Activated T-helper 1 cell treated with anti-CD3 and anti-CD28 coated beads, Interleukin-12 subunit alpha, Interleukin-12 subunit beta, Interleukin-2, Interleukin-4 antibody, amounts not matched to agents 30 ng/mL and 10 ng/mL and 1 ng/mL, durations not matched to agents 14 hours and 24 hours and 36 hours (primary cell): ENCODE measurements around the gene ABCG4. TPM values are rescaled to one million over a fixed set of nuclear protein-coding genes. Genes with fewer than 3 reads are reported as not detected.

Source experiments
- DNase-seq: peaks from one replicate; pipeline ENCODE4 v3.0.0; 2021; ENCODE audit warnings: low spot score
- H3K27ac Mint-ChIP-seq: one replicate; pipeline ENCODE4 v1.8.0; 2021; ENCODE audit warnings: mild to moderate bottlenecking, mixed read lengths
- H3K27me3 Mint-ChIP-seq: one replicate; pipeline ENCODE4 v1.8.0; 2022; ENCODE audit warnings: mild to moderate bottlenecking, moderate library complexity, mixed read lengths; ENCODE audit not compliant: insufficient read depth
- H3K36me3 Mint-ChIP-seq: one replicate; pipeline ENCODE4 v1.8.0; 2021; ENCODE audit warnings: low read depth, mixed read lengths
- H3K4me1 Mint-ChIP-seq: one replicate; pipeline ENCODE4 v1.8.0; 2021; ENCODE audit warnings: low read depth, mixed read lengths
- H3K4me3 Mint-ChIP-seq: one replicate; pipeline ENCODE4 v1.8.0; 2021; ENCODE audit warnings: mild to moderate bottlenecking, moderate library complexity, mixed read lengths
- H3K9me3 Mint-ChIP-seq: one replicate; pipeline ENCODE4 v1.8.0; 2021; ENCODE audit warnings: mixed read lengths
- intact Hi-C: fragments of 100-400 bp; cut with micrococcal nuclease; formaldehyde crosslinking; loops from one replicate; pipeline ENCODE4 v1.15.1; 2024
- total RNA-seq: library from RNA; stranded (reverse); gene quantifications from 2 replicates; pipeline ENCODE4 v1.2.3, GENCODE V29; 2022

Gene ABCG4
- total RNA-seq, 1 donor from 2014 or later, result not detected

DNA sequence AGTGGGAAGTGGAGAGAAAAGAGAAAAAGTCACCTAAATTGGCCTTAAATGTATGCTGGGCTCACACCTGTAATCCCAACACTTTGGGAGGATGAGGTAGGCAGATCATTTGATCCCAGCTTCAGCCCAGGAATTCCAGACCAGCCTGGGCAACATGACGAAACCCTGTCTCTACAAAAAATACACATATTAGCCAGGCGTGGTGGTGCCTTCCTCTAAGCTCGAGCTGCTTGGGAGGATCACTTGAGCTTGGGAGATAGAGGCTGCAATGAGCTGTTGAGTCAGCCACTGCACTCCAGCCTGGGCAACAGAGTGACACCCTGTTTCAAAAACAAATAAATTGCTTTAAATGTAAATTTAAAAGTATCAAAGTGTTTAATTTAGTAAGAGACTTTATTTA is 61.2 kb downstream of the ABCG4 start:
- DNase-seq, result no peak
- Mint-ChIP-seq H3K27me3 (no peaks in the 10 kb centered on the region), H3K4me3 (no peak overlapping the region), H3K27ac (no peak overlapping the region), H3K9me3 (no peaks in the 10 kb centered on the region), H3K36me3 (no peaks in the 10 kb centered on the region), H3K4me1 (peaks cover 39% of the 10 kb centered on the region)
- intact Hi-C loops, result no loop called here

Other genes with a start within 250 kb of the ABCG4 start
- gene BCL9L, start 223.1 kb upstream of the ABCG4 start, total RNA-seq, result 27.3 and 32.4 TPM in 2 replicates
- not detected in 2 replicates for gene UPK2, start 192.8 kb upstream of the ABCG4 start, total RNA-seq
- gene FOXR1, start 177.3 kb upstream of the ABCG4 start, total RNA-seq, result not detected in 2 replicates
- gene CENATAC, start 150.9 kb upstream of the ABCG4 start, total RNA-seq, result 50.1 and 53.6 TPM in 2 replicates
- 1,440 and 1,455 TPM in 2 replicates for gene RPS25, start 130.7 kb upstream of the ABCG4 start, total RNA-seq
- gene TRAPPC4, start 130.3 kb upstream of the ABCG4 start, total RNA-seq, result 141 and 142 TPM in 2 replicates
- 24.3 and 28.7 TPM in 2 replicates for gene SLC37A4, start 118.2 kb upstream of the ABCG4 start, total RNA-seq
- gene HYOU1, start 91.8 kb upstream of the ABCG4 start, total RNA-seq, result 216 and 219 TPM in 2 replicates
- 23.5 and 24.0 TPM in 2 replicates for gene VPS11, start 81.2 kb upstream of the ABCG4 start, total RNA-seq
- gene HMBS, start 64.2 kb upstream of the ABCG4 start, total RNA-seq, result 55.0 and 55.6 TPM in 2 replicates
- gene DPAGT1, start 47.2 kb upstream of the ABCG4 start, total RNA-seq, result 81.8 and 84.4 TPM in 2 replicates
- gene C2CD2L, start 41.7 kb upstream of the ABCG4 start, total RNA-seq, result 35.7 and 38.2 TPM in 2 replicates
- 31.2 and 35.2 TPM in 2 replicates for gene HINFP, start 27.5 kb upstream of the ABCG4 start, total RNA-seq
- 24.1 and 29.5 TPM in 2 replicates for gene NLRX1, start 19.7 kb downstream of the ABCG4 start, total RNA-seq
- 0.56 TPM in 1 of 2 replicates, not detected in the other for gene NHERF4, start 36.4 kb downstream of the ABCG4 start, total RNA-seq
- 38.1 and 39.9 TPM in 2 replicates for gene CBL, start 57.3 kb downstream of the ABCG4 start, total RNA-seq
- gene MCAM, start 168.1 kb downstream of the ABCG4 start, total RNA-seq, result 6.0 and 6.6 TPM in 2 replicates
- gene RNF26, start 185.5 kb downstream of the ABCG4 start, total RNA-seq, result 26.1 and 27.9 TPM in 2 replicates
- gene C1QTNF5, start 191.8 kb downstream of the ABCG4 start, total RNA-seq, result not detected in 2 replicates
- not detected in 2 replicates for gene MFRP, start 197.7 kb downstream of the ABCG4 start, total RNA-seq
- 0.22 and 0.36 TPM in 2 replicates for gene USP2, start 232.6 kb downstream of the ABCG4 start, total RNA-seq